ENCODE data around the gene EIF3J.
A peak's percentile ranks its signal among the peaks of the same experiment; 100 is the strongest.
"Not testable (repeated sequence)": the region's sequence is repeated elsewhere in the genome, so short reads cannot be mapped to it uniquely, and the experiment has no call there.

The EIF3J gene

GRCh38 chr15:44536962-44537734 is at the start of gene EIF3J:
TSS of gene EIF3J (plus strand) at chr15:44537147. CDS start at chr15:44537195, 48 bp downstream.
- no peak for FAIRE-seq

GRCh38 chr15:44489464-44489863 is 47.5 kb upstream of the EIF3J start:
- no peak for FAIRE-seq

DNA sequence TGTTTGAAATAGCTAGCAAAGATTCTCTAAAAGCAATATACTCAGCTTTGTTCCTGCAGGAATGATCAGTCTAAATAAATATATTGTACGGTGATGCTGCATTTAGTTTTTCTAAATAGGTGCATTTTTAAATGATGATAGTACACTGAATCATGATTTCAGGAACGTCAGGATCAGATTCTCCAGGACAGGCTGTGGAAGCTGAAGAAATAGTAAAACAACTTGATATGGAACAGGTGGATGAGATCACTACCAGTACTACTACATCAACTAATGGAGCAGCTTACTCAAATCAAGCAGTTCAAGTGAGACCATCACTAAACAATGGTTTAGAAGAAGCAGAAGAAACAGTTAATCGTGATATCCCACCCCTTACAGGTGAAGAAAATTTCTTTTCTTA is 46.3 kb upstream of the EIF3J start:
- FAIRE-seq: no peak

- no peak for FAIRE-seq
Measured at GRCh38 chr15:44492040-44492439, 44.9 kb upstream of the EIF3J start.

- no peak for FAIRE-seq
Measured at GRCh38 chr15:44492672-44493071, 44.3 kb upstream of the EIF3J start.

- no peak for FAIRE-seq
Measured at GRCh38 chr15:44495562-44495961, 41.4 kb upstream of the EIF3J start.

- FAIRE-seq: no peak
Measured at GRCh38 chr15:44500555-44500954, 36.4 kb upstream of the EIF3J start.

GRCh38 chr15:44501768-44502366 is 35.1 kb upstream of the EIF3J start:
- peak; percentile 96 for FAIRE-seq

DNA sequence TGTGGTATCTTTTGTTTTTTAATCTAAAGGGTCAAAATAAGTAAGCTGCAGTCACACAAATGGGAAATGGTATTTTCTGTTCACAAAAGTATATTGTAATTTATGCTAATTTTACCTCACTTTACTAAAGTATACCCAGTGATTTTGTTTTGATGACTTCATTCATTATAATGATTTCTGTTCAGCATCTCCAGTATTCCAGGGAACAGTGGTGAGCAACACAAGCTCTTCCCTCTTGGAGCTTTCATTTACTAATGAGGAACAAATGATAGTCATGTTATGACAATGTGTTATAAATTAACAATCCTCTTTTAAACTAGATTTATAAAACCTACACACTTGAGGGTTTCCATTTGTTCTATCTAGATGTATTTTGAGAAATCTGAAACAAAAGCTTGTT is 20.5 kb upstream of the EIF3J start:
- FAIRE-seq: no peak

GRCh38 chr15:44519537-44519936 is 17.4 kb upstream of the EIF3J start:
- peak; percentile 68 for FAIRE-seq

- no peak for FAIRE-seq
Measured at GRCh38 chr15:44525018-44525417, 11.9 kb upstream of the EIF3J start.

DNA sequence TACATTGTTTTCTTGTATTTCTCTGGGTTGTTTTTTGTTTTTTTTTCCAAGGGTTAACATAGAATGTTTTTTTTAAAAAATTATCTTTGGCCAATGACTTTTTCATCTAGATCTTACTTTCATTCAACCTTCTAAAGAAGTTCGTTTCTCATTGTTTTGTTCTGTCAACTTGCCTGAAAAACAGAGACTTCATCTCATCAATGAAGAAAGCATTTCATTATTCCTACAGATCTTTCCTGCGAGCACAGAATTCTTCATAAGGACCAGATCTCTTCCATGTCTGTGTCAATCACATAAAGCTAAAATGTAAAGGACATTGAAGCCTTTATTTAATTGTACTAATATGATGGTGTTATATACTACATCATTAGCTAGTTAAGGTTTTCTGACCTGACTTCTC is 9.7 kb upstream of the EIF3J start:
- no peak for FAIRE-seq

GRCh38 chr15:44529864-44530604 is 6.9 kb upstream of the EIF3J start:
- no peak for FAIRE-seq

- no peak for FAIRE-seq
Measured at GRCh38 chr15:44530653-44531052, 6.3 kb upstream of the EIF3J start.

DNA sequence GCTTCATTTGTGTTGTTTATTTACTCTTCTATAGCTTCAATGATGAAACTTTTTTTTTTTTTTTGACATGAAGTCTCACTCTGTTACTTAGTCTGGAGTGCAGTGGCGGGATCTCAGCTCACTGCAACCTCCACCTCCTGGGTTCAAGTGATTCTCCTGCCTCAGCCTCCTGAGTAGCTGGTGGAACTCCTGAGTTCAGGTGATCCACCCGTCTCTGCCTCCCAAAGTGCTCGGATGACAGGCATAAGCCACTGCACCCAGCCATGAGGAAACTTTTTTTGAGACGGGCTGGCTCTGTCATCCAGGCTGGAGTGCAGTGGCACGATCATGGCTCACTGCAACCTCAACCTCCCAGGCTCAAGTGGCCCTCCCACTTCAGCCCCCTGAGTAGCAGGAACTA is 4.7 kb upstream of the EIF3J start:
- FAIRE-seq: not testable (repeated sequence)

GRCh38 chr15:44532689-44533088 is 4.3 kb upstream of the EIF3J start:
- no peak for FAIRE-seq

DNA sequence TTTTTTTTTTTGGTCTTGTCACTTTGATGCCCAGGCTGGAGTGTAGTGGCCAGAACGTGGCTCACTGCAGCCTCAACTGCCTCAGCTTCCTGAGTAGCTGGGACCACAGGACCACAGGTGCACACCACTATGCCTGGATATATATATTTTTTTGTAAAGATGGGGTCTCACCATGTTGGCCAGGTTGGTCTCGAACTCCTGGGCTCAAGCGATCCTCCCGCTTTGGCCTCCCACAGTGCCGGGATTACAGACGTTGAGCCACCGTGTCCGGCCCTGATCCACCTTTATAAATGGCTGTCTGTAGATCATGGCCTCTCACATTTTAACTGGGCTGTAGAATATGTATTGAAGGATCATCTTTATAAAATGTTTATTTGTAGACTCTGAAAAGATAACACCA is 1.9 kb upstream of the EIF3J start:
- FAIRE-seq: no peak

- FAIRE-seq: no peak
Measured at GRCh38 chr15:44535523-44536301, 1.2 kb upstream of the EIF3J start.

DNA sequence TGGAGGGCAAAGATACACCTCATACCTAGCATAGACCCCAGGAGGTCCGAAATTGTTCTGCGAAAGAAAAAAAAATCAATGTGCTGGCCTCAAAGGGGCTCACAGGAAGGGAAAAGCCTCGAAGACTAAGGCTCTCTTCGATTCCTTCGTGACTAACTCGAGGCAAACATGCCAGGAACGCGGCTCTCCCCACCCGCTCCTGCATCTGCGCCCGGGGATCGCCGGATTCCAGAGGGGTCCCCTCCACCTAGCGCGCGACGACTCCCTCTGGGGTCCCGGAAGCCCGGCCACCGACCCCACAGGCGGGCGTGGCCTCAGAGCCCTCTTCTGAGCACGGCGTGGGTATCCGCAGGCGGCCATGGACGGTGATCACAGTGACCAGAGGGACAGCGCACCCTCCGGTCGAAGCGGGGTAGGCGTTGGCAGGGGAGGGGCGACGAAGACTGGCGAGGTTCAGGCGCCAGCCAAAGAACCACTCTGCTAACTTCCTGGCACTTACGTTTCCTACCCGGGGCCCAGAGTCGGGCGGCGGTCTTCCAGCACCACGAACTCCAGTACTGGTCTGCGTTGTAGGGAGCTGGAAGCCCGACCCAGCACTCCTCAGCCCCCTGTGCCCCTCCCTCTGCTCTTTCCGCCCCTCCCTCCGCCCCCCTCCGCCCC is 515 bp upstream of the EIF3J start:
- no peak for FAIRE-seq

DNA sequence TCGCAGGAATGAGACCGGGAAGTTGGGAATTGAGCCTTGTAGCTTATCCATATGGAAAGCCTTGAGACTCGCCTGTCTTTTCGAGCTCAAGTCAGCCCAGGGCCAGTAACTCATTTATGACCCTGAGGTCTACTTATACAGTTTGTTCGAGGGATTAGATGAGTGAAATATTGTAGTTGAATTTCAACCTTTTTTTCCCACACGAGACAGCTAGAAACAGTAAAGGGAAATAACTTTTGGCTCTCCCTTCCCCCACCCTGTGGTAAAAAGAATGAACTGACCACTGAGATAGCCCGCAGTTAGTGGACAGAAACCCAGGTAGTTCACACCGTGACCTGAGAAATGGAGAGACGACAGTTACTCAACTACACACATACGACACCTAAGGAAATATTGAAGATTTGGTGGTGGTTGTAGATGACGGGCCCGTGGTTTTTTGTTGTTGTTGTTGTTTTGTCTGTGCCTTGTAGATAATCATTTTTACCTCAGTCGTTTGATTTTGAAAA is 841 bp downstream of the EIF3J start:
- FAIRE-seq: no peak

DNA sequence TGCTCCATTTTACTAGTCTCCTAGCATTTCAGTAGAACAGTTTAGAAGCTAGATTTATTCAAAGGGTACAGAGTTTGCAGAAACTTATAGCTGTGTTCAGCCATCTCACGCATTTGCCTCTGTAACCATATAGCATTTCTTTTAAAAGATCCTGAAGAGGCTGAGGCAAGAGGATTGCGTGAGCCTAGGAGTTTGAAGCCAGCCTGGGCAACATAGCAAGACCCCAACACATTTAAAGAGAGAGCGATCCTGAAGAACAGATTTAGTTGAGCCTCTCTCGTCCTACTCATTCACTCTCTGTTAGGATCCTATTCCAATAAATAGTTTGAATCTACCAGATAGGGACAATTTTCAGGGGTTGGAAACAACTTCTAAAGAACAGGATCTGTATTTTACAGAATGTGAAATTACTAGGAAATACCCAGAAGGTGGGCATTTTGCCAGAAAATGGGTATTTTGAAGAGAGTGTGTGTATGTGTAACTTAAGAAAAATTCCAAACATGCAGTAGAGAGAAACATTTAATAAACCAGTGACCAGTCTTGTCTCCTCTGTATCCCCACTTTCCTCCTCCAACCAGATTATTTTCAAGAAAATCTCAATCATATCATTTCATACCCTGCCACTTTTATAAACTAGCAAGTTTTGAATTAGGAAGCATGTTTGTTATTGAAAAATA is 4.5 kb downstream of the EIF3J start:
- FAIRE-seq: no peak

GRCh38 chr15:44542596-44542995 is 5.6 kb downstream of the EIF3J start:
- FAIRE-seq: no peak

Data from A204.1 (cell line).